H1 (cell line): ENCODE data around the gene PGF. TPM values are rescaled to one million over a fixed set of nuclear protein-coding genes. Genes with fewer than 3 reads are reported as not detected.

Experiments
- EP300 ChIP-seq, 2 experiments: IDR thresholded peaks; 1 replicate in 1 of 2; 2 replicates in 1 of 2; pipeline ENCODE4 v1.6.1; 2011 to 2012; ENCODE audit warnings: low read depth in 2 of 2, low read length in 2 of 2, mild to moderate bottlenecking in 2 of 2, borderline replicate concordance in 1 of 2, inconsistent platforms in 1 of 2, moderate library complexity in 1 of 2
- KDM1A ChIP-seq: fragments of 200-600, 300-600 bp; sonication (generic); IDR thresholded peaks from 2 replicates; pipeline ENCODE4 v1.7.1; 2016; ENCODE audit warnings: mild to moderate bottlenecking, low read length, borderline replicate concordance
- polyA plus RNA-seq, 7 experiments: library from polyadenylated mRNA; depleted of rRNA in 3 of 7; stranded (reverse) in 5 of 7; unstranded in 2 of 7; fragments of >200 nt in 5 of 7; fragments of 200-250 nt in 2 of 7; gene quantifications; 1 replicate in 5 of 7; 2 replicates in 1 of 7; 4 replicates in 1 of 7; pipeline versions ENCODE4 v1.2.1 to v1.2.3, GENCODE V29; 2011 to 2013; ENCODE audit warnings: missing spikeins in 2 of 7, mixed read lengths in 2 of 7
- total RNA-seq: library from RNA; stranded (reverse); fragmentation: NEBNext Ultra II Directional; extraction: Animal tissue kit (Norgen Biotek cat#: 25700); gene quantifications from 2 replicates; pipeline ENCODE4 v1.2.1, GENCODE V29; 2021

The PGF gene
- total and polyA plus RNA-seq, 2 of the 8 experiments (the other 6 are each of a cell fraction or from before 2014, with no cell fraction given) = 2.1 to 4.1 TPM

DNA sequence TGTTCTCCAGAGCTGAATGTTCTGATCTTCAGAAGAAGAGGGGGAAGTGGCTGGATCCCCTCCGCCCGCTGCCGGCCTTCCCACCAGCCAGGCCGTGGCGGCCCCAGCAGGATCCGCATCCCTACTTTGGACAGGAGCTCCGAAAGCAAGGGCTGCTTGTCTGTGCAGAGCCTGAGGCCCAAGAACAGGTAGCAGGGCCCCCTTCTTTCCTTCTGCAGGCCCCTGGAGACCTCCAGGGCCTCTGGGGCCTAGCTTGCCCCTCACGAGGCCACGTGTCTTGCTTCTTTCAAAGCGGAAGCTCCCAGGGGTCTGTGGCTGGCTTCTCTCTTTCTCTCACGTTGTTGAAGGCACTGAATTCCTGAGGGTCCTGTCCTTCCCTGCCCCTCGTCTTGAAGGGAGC is 13.2 kb downstream of the PGF start (continued):
- no peak for TF ChIP-seq EP300 (IDR thresholded peaks at IDR 0.05; ENCODE audit: borderline replicate concordance in 1 of 2, low read depth in 2 of 2, low read length in 2 of 2)
- TF ChIP-seq KDM1A = no peak
